NT2/D1 (cell line): ENCODE data around the gene TIMM13.

Source experiments
- YY1 ChIP-seq: IDR thresholded peaks from 2 replicates; pipeline ENCODE4 v1.6.1; 2011; ENCODE audit not compliant: insufficient read length, insufficient read depth
- ZNF274 ChIP-seq: IDR thresholded peaks from 2 replicates; pipeline ENCODE4 v1.6.1; 2011; ENCODE audit warnings: mild to moderate bottlenecking, low read depth, low read length

DNA sequence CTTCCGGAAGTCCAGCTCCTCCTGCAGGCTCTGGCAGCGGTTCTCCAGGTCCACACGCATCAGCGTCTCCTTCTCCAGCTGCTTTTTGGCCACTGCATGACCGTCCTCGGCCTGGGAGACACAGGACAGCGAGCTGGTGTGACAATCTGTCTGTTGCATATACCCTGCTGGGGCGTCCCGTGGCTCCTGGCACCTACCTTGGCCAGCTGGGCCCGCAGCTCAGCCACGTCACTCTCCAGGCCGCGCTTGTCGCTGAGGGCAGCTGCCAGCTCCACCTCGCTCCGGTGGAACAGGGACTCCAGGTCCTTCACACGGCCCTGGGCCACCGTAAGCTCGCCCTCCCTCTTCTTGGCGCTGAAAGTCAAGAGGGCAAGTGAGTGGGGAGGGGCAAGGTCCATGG, 10.8 kb upstream of the TIMM13 start:
- TF ChIP-seq YY1 (no peak), ZNF274 (no peak)
